Raji (cell line): ENCODE results near the gene CUL3.

Experiments used
- POLR2A ChIP-seq: IDR thresholded peaks from 2 replicates; pipeline ENCODE4 v1.6.1; 2011; ENCODE audit warnings: low read depth, low read length, control low read depth; ENCODE audit not compliant: insufficient read depth

Gene CUL3

GRCh38 chr2:224584785-224585210 lies 365 bp downstream of the CUL3 start:
- peak; percentile 41 for TF ChIP-seq POLR2A

GRCh38 chr2:224584111-224584784 lies 915 bp downstream of the CUL3 start:
- no peak for TF ChIP-seq POLR2A

GRCh38 chr2:224580248-224580647 lies 4.9 kb downstream of the CUL3 start:
- TF ChIP-seq POLR2A: no peak

GRCh38 chr2:224579411-224579810 lies 5.8 kb downstream of the CUL3 start:
- TF ChIP-seq POLR2A: no peak

- no peak for TF ChIP-seq POLR2A
These were observed 7.6 kb downstream of the CUL3 start for GRCh38 chr2:224577541-224577940.

GRCh38 chr2:224576088-224576715 lies 9.0 kb downstream of the CUL3 start:
- no peak for TF ChIP-seq POLR2A

GRCh38 chr2:224574423-224575084 lies 10.6 kb downstream of the CUL3 start:
- no peak for TF ChIP-seq POLR2A

- no peak for TF ChIP-seq POLR2A
These were observed 11.4 kb downstream of the CUL3 start for GRCh38 chr2:224573724-224574123.

- TF ChIP-seq POLR2A: no peak
These were observed 12.8 kb downstream of the CUL3 start for GRCh38 chr2:224572338-224572737.

- no peak for TF ChIP-seq POLR2A
These were observed 14.7 kb downstream of the CUL3 start for GRCh38 chr2:224570328-224570993.

GRCh38 chr2:224569654-224570053 lies 15.5 kb downstream of the CUL3 start:
- no peak for TF ChIP-seq POLR2A

- no peak for TF ChIP-seq POLR2A
These were observed 19.6 kb downstream of the CUL3 start for GRCh38 chr2:224565452-224566035.

- no peak for TF ChIP-seq POLR2A
These were observed 21.6 kb downstream of the CUL3 start for GRCh38 chr2:224563537-224563936.

GRCh38 chr2:224562831-224563230 lies 22.3 kb downstream of the CUL3 start:
- no peak for TF ChIP-seq POLR2A
